ENCODE data around the gene FAM131A.

GRCh38 chr3:184351511-184352148 lies 14.2 kb downstream of the FAM131A start:
- TF ChIP-seq CTCF (IDR thresholded peaks at IDR 0.05; ENCODE audit: low read depth, low read length, missing input control) (no peak), MAX (IDR thresholded peaks at IDR 0.05) (no peak), ZBTB33 (IDR thresholded peaks at IDR 0.05) (no peak), YY1 (IDR thresholded peaks at IDR 0.05) (no peak), SP1 (IDR thresholded peaks at IDR 0.05) (no peak), TAF1 (conservative IDR thresholded peaks at IDR 0.05) (no peak), GABPA (IDR thresholded peaks at IDR 0.05 in 1 of 2, conservative IDR thresholded peaks at IDR 0.05 in 1 of 2) (no peak), ATF3 (IDR thresholded peaks at IDR 0.05) (no peak), RXRA (IDR thresholded peaks at IDR 0.05) (no peak), REST (IDR thresholded peaks at IDR 0.05) (no peak), JUND (IDR thresholded peaks at IDR 0.05) (no peak), RAD21 (IDR thresholded peaks at IDR 0.05) (no peak), EGR1 (IDR thresholded peaks at IDR 0.05; ENCODE audit: low read depth in 2 of 2) (no peak)
